AG04449 (cell line): Measurements from ENCODE around the gene TFDP2.
A peak's percentile ranks its signal among the peaks of the same experiment; 100 is the strongest.
"Not testable (repeated sequence)": the region's sequence is repeated elsewhere in the genome, so short reads cannot be mapped to it uniquely, and the experiment has no call there.

Source experiments
- CTCF ChIA-PET: fragments of 350-600 bp; formaldehyde crosslinking; extraction: SDS; loops from one replicate; lab custom pipeline; 2021; ENCODE audit warnings: antibody characterized with exemption; lab: Yijun Ruan, JAX
- POLR2A ChIA-PET: fragments of 400-600, 350-600 bp; formaldehyde crosslinking; extraction: SDS; loops from one replicate; lab custom pipeline; 2020; ENCODE audit warnings: antibody characterized with exemption, inconsistent platforms; lab: Yijun Ruan, JAX
- DNase-seq: peaks from one replicate; pipeline ENCODE4 v3.0.0-alpha.2; 2010; ENCODE audit warnings: low read depth, low spot score
- H3K4me3 ChIP-seq: 2 replicates; pipeline ENCODE4 v1.5.1; 2011; ENCODE audit warnings: low read depth, mild to moderate bottlenecking, control low read depth, low read length
- TF ChIP-seq, protein P1 (sequence below): IDR thresholded peaks from one replicate; pipeline ENCODE4 v1.5.1; 2011; ENCODE audit warnings: mild to moderate bottlenecking, moderate library complexity, low read length, control low read depth, inconsistent platforms; ENCODE audit not compliant: insufficient read depth; ENCODE audit errors: missing control alignments

The TFDP2 gene

DNA sequence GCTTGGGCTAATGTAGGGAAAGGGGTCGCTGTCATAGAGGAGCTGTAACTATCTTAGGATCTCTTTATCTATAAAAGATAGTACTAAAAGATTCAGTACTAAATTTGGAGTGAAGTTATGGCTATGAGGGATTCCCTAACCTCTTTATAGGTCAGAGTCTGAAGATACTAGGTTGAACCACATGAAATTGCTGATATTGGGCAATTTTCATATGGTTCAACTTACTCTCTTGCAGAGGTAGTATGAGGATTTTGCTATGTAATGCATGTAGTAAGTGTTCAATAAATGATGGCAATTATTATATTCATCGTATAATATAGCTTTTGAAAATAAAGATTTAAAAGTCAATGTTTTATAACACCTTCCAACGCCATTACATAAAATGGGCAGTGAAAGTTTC lies 1.9 kb upstream of the TFDP2 start:
- ChIA-PET POLR2A (no interaction called here), CTCF (interaction anchor here (1.2 to 1.5 kb wide), 3 partner anchors 10 to 129 kb away, joined by 4 to 6 read pairs (median 4); no protein-coding TSS in a partner anchor)
- H3K4me3 ChIP-seq, result no peak overlapping the region
- no peak for DNase-seq
- TF ChIP-seq, protein P1, sequence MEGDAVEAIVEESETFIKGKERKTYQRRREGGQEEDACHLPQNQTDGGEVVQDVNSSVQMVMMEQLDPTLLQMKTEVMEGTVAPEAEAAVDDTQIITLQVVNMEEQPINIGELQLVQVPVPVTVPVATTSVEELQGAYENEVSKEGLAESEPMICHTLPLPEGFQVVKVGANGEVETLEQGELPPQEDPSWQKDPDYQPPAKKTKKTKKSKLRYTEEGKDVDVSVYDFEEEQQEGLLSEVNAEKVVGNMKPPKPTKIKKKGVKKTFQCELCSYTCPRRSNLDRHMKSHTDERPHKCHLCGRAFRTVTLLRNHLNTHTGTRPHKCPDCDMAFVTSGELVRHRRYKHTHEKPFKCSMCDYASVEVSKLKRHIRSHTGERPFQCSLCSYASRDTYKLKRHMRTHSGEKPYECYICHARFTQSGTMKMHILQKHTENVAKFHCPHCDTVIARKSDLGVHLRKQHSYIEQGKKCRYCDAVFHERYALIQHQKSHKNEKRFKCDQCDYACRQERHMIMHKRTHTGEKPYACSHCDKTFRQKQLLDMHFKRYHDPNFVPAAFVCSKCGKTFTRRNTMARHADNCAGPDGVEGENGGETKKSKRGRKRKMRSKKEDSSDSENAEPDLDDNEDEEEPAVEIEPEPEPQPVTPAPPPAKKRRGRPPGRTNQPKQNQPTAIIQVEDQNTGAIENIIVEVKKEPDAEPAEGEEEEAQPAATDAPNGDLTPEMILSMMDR, result no peak

DNA sequence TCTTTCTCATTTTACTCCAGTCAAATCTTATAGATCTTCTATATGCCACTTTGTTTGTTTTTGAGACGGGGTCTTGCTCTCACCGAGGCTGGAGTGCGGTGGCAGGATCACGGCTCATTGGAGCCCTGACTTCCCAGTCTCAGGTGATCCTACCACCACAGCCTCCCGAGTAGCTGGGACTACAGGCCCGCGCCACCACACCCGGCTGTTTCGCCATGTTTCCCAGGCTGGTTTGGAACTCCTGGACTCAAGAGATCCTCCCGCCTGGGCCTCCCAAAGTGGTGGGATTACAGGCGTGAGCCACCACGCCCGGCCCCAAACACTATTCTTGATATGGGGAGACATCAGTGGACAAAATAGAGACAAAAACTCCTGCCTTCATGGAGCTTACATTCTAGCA lies 927 bp upstream of the TFDP2 start:
- no peak overlapping the region for H3K4me3 ChIP-seq
- TF ChIP-seq, protein P1, result no peak
- POLR2A ChIA-PET, result no interaction called here
- CTCF ChIA-PET, result interaction anchor here (1.0 to 1.5 kb wide), 3 partner anchors 21 to 130 kb away, joined by 3 to 4 read pairs (median 4); no protein-coding TSS in a partner anchor
- no peak for DNase-seq

DNA sequence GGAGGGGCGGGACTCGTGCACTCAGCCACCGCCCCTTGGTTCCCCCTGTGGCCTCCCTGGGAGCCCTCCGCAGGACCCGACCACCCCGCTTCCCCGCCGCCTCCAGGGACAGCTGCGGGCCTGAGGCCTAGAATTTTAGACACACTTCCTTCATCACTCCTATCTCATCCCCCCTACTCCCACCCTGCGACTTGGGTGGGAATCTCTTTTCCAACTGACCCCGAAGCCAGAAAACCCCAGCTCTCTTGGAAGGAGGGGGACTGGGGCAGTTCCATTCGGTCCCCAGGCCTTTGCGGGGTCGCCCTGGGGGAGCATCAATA lies 289 bp upstream of the TFDP2 start:
- no peak for DNase-seq
- peak overlapping the region; percentile 70 for H3K4me3 ChIP-seq
- CTCF ChIA-PET, result interaction anchor here (1.0 to 1.5 kb wide), 2 partner anchors 22 to 130 kb away, joined by 3 to 4 read pairs; no protein-coding TSS in a partner anchor
- POLR2A ChIA-PET, result no interaction called here
- TF ChIP-seq, protein P1, result no peak

DNA sequence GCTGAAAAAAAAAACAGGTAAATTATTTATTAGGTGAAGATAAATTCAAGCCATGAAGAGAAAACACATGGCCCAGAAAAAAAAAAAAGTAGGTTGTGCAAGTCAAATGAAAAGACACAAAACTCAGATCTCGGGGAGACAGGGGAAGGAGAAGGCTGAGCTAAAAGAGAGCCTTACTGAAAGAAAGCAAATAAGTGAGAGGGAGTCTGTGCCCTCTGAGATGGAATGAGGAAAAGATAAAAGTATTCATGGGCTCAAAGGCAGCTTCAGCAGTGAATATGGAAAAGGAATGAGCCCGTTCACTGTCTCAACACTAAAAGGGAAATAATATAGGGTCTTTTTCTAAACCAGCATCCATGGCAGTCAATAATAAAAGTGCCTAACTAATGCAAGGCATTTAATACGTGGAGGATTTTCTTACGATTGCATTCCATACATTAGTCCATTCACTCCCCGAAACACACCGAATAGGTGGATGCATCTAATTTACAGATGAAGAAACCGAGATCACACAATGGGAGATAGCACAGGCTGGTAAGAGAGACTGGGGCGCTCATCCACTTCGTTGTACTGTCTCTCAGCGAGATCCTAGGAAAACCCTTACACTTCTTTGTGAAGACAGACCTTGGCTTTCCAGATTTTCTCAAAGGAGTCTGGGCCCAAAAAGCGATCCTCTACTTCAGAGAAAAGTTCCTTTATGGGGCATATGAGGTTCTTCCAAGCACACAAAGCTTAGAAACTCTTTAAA lies 1.1 kb downstream of the TFDP2 start:
- H3K4me3 ChIP-seq, result peak overlapping the region; percentile 70
- TF ChIP-seq, protein P1, result no peak
- no peak for DNase-seq
- CTCF ChIA-PET, result interaction anchor here (1.2 kb wide), 1 partner anchor 132 kb away, joined by 5 read pairs; no protein-coding TSS in a partner anchor
- POLR2A ChIA-PET, result no interaction called here

DNA sequence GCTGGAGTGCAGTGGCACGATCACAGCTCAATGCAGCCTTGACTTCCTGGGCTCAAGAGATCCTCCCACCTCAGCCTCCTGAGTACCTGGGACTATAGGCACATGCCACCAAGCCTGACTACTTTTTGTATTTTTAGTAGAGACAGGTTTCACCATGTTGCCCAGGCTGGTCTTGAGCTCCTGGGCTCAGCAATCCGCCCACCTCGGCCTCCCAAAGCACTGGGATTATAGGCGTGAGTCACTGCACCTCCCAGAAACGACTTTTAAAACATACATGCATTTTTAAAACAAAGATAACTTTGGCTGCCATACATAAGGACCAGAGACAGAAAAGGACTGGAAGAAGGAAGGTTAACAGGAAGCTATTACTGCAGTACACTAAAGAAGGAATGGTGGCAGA lies 4.8 kb downstream of the TFDP2 start:
- DNase-seq, H3K4me3 ChIP-seq, POLR2A ChIA-PET: not testable (repeated sequence)
- CTCF ChIA-PET, result interaction anchor here (1.0 to 1.1 kb wide), 3 partner anchors 19 to 135 kb away, joined by 3 read pairs; no protein-coding TSS in a partner anchor

DNA sequence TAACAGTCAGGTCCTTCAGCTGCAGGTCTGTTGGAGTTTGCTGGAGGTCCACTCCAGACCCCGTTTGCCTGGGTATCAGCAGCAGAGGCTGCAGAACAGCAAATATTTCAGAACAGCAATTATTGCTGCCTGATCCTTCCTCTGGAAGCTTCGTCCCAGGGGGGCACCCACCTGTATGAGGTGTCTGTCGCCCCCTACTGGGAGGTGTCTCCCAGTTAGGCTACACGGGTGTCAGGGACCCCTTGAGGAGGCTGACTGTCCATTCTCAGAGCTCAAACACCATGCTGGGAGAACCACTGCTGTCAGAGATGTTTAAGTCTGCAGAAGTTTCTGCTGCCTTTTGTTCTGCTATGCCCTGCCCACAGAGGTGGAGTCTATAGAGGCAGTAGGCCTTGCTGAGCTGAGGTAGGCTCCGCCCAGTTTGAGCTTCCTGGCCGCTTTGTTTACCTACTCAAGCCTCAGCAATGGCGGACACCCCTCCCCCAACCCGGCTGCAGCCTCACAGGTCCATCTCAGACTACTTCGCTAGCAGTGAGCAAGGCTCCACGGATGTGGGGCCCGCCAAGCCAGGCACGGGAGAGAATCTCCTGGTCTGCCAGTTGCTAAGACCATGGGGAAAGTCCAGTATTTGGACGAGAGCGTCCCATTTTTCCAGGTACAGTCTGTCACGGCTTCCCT lies 8.6 kb downstream of the TFDP2 start:
- CTCF ChIA-PET, POLR2A ChIA-PET, DNase-seq, H3K4me3 ChIP-seq: not testable (repeated sequence)

DNA sequence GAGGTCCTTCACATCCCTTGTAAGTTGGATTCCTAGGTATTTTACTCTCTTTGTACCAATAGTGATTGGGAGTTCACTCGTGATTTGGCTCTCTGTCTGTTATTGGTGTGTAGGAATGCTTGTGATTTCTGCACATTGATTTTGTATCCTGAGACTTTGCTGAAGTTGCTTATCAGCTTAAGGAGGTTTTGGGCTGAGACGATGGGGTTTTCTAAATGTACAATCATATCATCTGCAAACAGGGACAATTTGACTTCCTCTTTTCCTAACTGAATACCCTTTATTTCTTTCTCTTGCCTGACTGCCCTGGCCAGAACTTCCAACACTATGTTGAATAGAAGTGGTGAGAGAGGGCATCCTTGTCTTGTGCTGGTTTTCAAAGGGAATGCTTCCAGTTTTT lies 12.3 kb downstream of the TFDP2 start:
- DNase-seq, POLR2A ChIA-PET, H3K4me3 ChIP-seq, CTCF ChIA-PET: not testable (repeated sequence)
